H1 (cell line): ENCODE results near the gene CDH15. TPM values are rescaled to one million over a fixed set of nuclear protein-coding genes. Genes with fewer than 3 reads are reported as not detected.
"Not testable (repeated sequence)": the region's sequence is repeated elsewhere in the genome, so short reads cannot be mapped to it uniquely, and the experiment has no call there.

Experiments
- CTCF ChIA-PET: fragments of 300-600 bp; sonication (Branson Sonifier 250); formaldehyde crosslinking; loops from one replicate; lab custom pipeline; 2021; ENCODE audit not compliant: partially characterized antibody; lab: Charles Lee
- POLR2A ChIA-PET: fragments of 300-600 bp; sonication (Branson Sonifier 250); formaldehyde crosslinking; loops from one replicate; lab custom pipeline; 2021; ENCODE audit warnings: inconsistent platforms; ENCODE audit not compliant: partially characterized antibody; lab: Charles Lee
- DNase-seq, 2 experiments: peaks; one replicate each; pipeline versions ENCODE4 v3.0.0 to v3.0.0-alpha.2; 2010 to 2022; ENCODE audit warnings: low spot score in 2 of 2, low read depth in 1 of 2, mixed read lengths in 1 of 2
- FAIRE-seq: peaks from 2 replicates; lab custom pipeline; 2011; peaks lifted over from hg19 to GRCh38; lab: Jason Lieb, UNC
- H2AFZ ChIP-seq: 2 replicates; pipeline ENCODE4 v1.8.1; 2012; ENCODE audit warnings: low read length, inconsistent platforms
- H2AK5ac ChIP-seq: 2 replicates; pipeline ENCODE4 v1.6.1; 2013; ENCODE audit warnings: low read depth, low read length
- H2BK120ac ChIP-seq: replicated peaks from 2 replicates; pipeline ENCODE3; 2013; ENCODE audit warnings: low read depth, low read length, inconsistent platforms
- H2BK12ac ChIP-seq: 2 replicates; pipeline ENCODE4 v1.6.1; 2013; ENCODE audit warnings: low read depth, low read length
- H2BK15ac ChIP-seq: 2 replicates; pipeline ENCODE4 v1.6.1; 2013; ENCODE audit warnings: low read length
- H2BK20ac ChIP-seq: 2 replicates; pipeline ENCODE4 v1.6.1; 2013; ENCODE audit warnings: low read length
- H2BK5ac ChIP-seq: 2 replicates; pipeline ENCODE4 v1.6.1; 2013; ENCODE audit warnings: low read depth, low read length
- H3K14ac ChIP-seq: 2 replicates; pipeline ENCODE4 v1.6.1; 2013; ENCODE audit warnings: inconsistent platforms; ENCODE audit not compliant: insufficient read length
- H3K18ac ChIP-seq: 2 replicates; pipeline ENCODE4 v1.6.1; 2013; ENCODE audit warnings: low read length; ENCODE audit errors: extremely low read depth
- H3K23ac ChIP-seq: 2 replicates; pipeline ENCODE4 v1.6.1; 2013; ENCODE audit warnings: inconsistent platforms; ENCODE audit not compliant: insufficient read length
- H3K23me2 ChIP-seq: 2 replicates; pipeline ENCODE4 v1.6.1; 2013; ENCODE audit warnings: low read depth, low read length
- H3K27ac ChIP-seq: 2 replicates; pipeline ENCODE4 v1.6.1; 2011; ENCODE audit warnings: low read depth, low read length, inconsistent platforms
- H3K27me3 ChIP-seq, 4 experiments: replicated peaks in 1 of 4; 1 replicate in 1 of 4; 2 replicates in 3 of 4; pipeline versions ENCODE4 v1.6.1 to v1.8.1; 2011 to 2013; ENCODE audit warnings: low read length in 3 of 4, mild to moderate bottlenecking in 3 of 4, inconsistent platforms in 2 of 4, mixed read lengths in 2 of 4, moderate library complexity in 1 of 4; ENCODE audit not compliant: control insufficient read depth in 3 of 4, insufficient read depth in 3 of 4; ENCODE audit errors: extremely low read depth in 1 of 4
- H3K36me3 ChIP-seq, 4 experiments: 2 replicates each; pipeline versions ENCODE4 v1.6.1 to v1.8.1; 2011 to 2013; ENCODE audit warnings: mild to moderate bottlenecking in 4 of 4, low read length in 3 of 4, moderate library complexity in 2 of 4, control low read depth in 1 of 4, inconsistent platforms in 1 of 4; ENCODE audit not compliant: insufficient read depth in 4 of 4, control insufficient read depth in 2 of 4
- H3K4ac ChIP-seq: replicated peaks from 2 replicates; pipeline ENCODE3; 2013; ENCODE audit warnings: low read length, low read depth, mixed read lengths, inconsistent platforms; ENCODE audit not compliant: insufficient read length
- H3K4me1 ChIP-seq, 4 experiments: replicated peaks in 1 of 4; 1 replicate in 1 of 4; 2 replicates in 3 of 4; pipeline versions ENCODE4 v1.6.1 to v1.8.1; 2011 to 2013; ENCODE audit warnings: low read length in 3 of 4, inconsistent platforms in 2 of 4, mixed read lengths in 1 of 4; ENCODE audit not compliant: insufficient read depth in 4 of 4, control insufficient read depth in 3 of 4
- H3K4me2 ChIP-seq, 2 experiments: 2 replicates each; pipeline versions ENCODE4 v1.6.1 to v1.8.1; 2011 to 2013; ENCODE audit warnings: low read depth in 2 of 2, low read length in 2 of 2, control low read depth in 1 of 2, inconsistent platforms in 1 of 2, mild to moderate bottlenecking in 1 of 2; ENCODE audit not compliant: insufficient read depth in 1 of 2
- H3K4me3 ChIP-seq, 4 experiments: fragments of 200-600, 300-600 bp in 1 of 4; sonication (generic), shearing (Covaris generic), sonication (Bioruptor Twin) in 1 of 4; 2 replicates each; pipeline versions ENCODE4 v1.5.1 to v1.8.1; 2011 to 2016; ENCODE audit warnings: low read length in 4 of 4, low read depth in 3 of 4, control low read depth in 2 of 4, inconsistent platforms in 2 of 4, mild to moderate bottlenecking in 2 of 4, mixed read lengths in 1 of 4, moderate library complexity in 1 of 4; ENCODE audit not compliant: insufficient read depth in 2 of 4; ENCODE audit errors: extremely low read depth in 1 of 4
- H3K56ac ChIP-seq: replicated peaks from 2 replicates; pipeline ENCODE3; 2013; ENCODE audit warnings: low read depth, mild to moderate bottlenecking, mixed read lengths, low read length, inconsistent platforms; ENCODE audit not compliant: insufficient read length
- H3K79me1 ChIP-seq: 2 replicates; pipeline ENCODE4 v1.6.1; 2013; ENCODE audit warnings: low read depth, low read length, control low read depth
- H3K79me2 ChIP-seq, 2 experiments: 2 replicates each; pipeline versions ENCODE4 v1.6.1 to v1.8.1; 2012 to 2013; ENCODE audit warnings: low read length in 2 of 2, mild to moderate bottlenecking in 2 of 2, inconsistent platforms in 1 of 2; ENCODE audit not compliant: insufficient read depth in 2 of 2, control insufficient read depth in 1 of 2
- H3K9ac ChIP-seq, 4 experiments: replicated peaks in 1 of 4; 1 replicate in 1 of 4; 2 replicates in 3 of 4; pipeline versions ENCODE4 v1.6.1 to v1.8.1; 2011 to 2013; ENCODE audit warnings: low read depth in 3 of 4, low read length in 3 of 4, control low read depth in 2 of 4, mild to moderate bottlenecking in 2 of 4, moderate library complexity in 2 of 4, inconsistent platforms in 1 of 4; ENCODE audit errors: extremely low read depth in 1 of 4
- H3K9me3 ChIP-seq, 2 experiments: 2 replicates each; pipeline versions ENCODE4 v1.6.1 to v1.8.1; 2012 to 2013; ENCODE audit warnings: mild to moderate bottlenecking in 2 of 2, moderate library complexity in 2 of 2, control low read depth in 1 of 2, inconsistent platforms in 1 of 2, low read depth in 1 of 2, low read length in 1 of 2, mixed read lengths in 1 of 2; ENCODE audit not compliant: insufficient read depth in 2 of 2
- H4K20me1 ChIP-seq, 2 experiments: replicated peaks in 1 of 2; 2 replicates each; pipeline versions ENCODE3 to v1.8.1; 2011 to 2013; ENCODE audit warnings: inconsistent platforms in 2 of 2, low read length in 2 of 2, mild to moderate bottlenecking in 1 of 2; ENCODE audit not compliant: insufficient read depth in 2 of 2, control insufficient read depth in 1 of 2
- H4K5ac ChIP-seq: 2 replicates; pipeline ENCODE4 v1.6.1; 2013; ENCODE audit warnings: low read length, low read depth, mixed read lengths, inconsistent platforms; ENCODE audit not compliant: insufficient read length
- H4K8ac ChIP-seq: 2 replicates; pipeline ENCODE4 v1.8.0; 2013; ENCODE audit warnings: mild to moderate bottlenecking, moderate library complexity, low read length, inconsistent platforms; ENCODE audit not compliant: insufficient read depth; ENCODE audit errors: extremely low read depth
- H4K91ac ChIP-seq: replicated peaks from 2 replicates; pipeline ENCODE3; 2013; ENCODE audit warnings: low read length, mixed read lengths, inconsistent platforms; ENCODE audit not compliant: insufficient read length
- WGBS, 2 experiments: shearing (Covaris generic) in 1 of 2; methylation state at CpG; one replicate each; pipeline versions ENCODE4 v1.1.6 to v1.1.7; 2013 to 2015; ENCODE audit warnings: low lambda C conversion rate in 2 of 2, mixed read lengths in 2 of 2, inconsistent platforms in 1 of 2, low coverage in 1 of 2, missing lambda C conversion rate in 1 of 2; ENCODE audit not compliant: insufficient replicate concordance in 2 of 2, insufficient coverage in 1 of 2, insufficient read length in 1 of 2; ENCODE audit errors: extremely low coverage in 1 of 2, missing lambda C conversion rate in 1 of 2; 5-methylcytosine and 5-hydroxymethylcytosine counted together
- polyA plus RNA-seq, 7 experiments: library from polyadenylated mRNA; depleted of rRNA in 3 of 7; stranded (reverse) in 5 of 7; unstranded in 2 of 7; fragments of >200 nt in 5 of 7; fragments of 200-250 nt in 2 of 7; gene quantifications; 1 replicate in 5 of 7; 2 replicates in 1 of 7; 4 replicates in 1 of 7; pipeline versions ENCODE4 v1.2.1 to v1.2.3, GENCODE V29; 2011 to 2013; ENCODE audit warnings: missing spikeins in 2 of 7, mixed read lengths in 2 of 7
- total RNA-seq: library from RNA; stranded (reverse); fragmentation: NEBNext Ultra II Directional; extraction: Animal tissue kit (Norgen Biotek cat#: 25700); gene quantifications from 2 replicates; pipeline ENCODE4 v1.2.1, GENCODE V29; 2021

CDH15 gene
- total and polyA plus RNA-seq, 2 of the 8 experiments (the other 6 are each of a cell fraction or from before 2014, with no cell fraction given), result 0.50 to 0.82 TPM

DNA sequence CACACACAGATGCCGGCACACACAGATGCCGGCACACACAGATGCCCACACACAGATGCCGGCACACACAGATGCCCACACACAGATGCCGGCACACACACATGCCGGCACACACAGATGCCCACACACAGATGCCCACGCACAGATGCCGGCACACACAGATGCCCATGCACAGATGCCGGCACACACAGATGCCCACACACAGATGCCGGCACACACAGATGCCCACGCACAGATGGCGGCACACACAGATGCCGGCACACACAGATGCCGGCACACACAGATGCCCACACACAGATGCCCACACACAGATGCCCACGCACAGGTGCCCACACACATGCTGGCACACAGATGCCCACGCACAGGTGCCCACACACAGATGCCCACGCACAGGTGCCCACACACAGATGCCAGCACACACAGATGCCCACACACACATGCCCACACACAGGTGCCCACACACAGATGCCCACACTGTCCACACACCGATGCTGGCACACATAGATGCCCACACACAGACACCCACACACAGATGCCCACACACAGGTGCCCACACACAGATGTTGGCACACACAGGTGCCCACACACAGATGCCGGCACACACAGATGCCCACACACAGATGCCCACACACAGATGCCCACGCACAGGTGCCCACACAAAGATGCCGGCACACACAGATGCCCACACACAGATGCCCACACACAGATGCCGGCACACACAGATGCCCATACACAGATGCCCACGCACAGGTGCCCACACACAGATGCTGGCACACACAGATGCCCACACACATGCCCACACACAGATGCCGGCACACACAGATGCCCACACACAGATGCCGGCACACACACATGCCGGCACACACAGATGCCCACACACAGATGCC is 17.2 kb downstream of the CDH15 start:
- H4K91ac ChIP-seq, H3K4me3 ChIP-seq, H3K18ac ChIP-seq, H3K9ac ChIP-seq, H3K4me1 ChIP-seq, H3K4ac ChIP-seq, H3K9me3 ChIP-seq, H3K27me3 ChIP-seq, H4K20me1 ChIP-seq, DNase-seq, H3K36me3 ChIP-seq, H2BK5ac ChIP-seq, H2AK5ac ChIP-seq, H2BK12ac ChIP-seq, H3K79me2 ChIP-seq, POLR2A ChIA-PET, H3K23ac ChIP-seq, FAIRE-seq, H2BK20ac ChIP-seq, H3K23me2 ChIP-seq, H2AFZ ChIP-seq, H3K14ac ChIP-seq, H2BK15ac ChIP-seq, H4K5ac ChIP-seq, H3K56ac ChIP-seq, H4K8ac ChIP-seq, H2BK120ac ChIP-seq, H3K4me2 ChIP-seq, H3K79me1 ChIP-seq, H3K27ac ChIP-seq: not testable (repeated sequence)
- CTCF ChIA-PET, result interaction anchor here (2.2 kb wide), 1 partner anchor 14 kb away, joined by 10 read pairs; no protein-coding TSS in a partner anchor
- WGBS, 2 experiments, result 93% methylated on average over 21 of the region's 25 CpGs; no CpG with 5 or more reads in 1 of the 2 experiments
